ENCODE measurements around the gene AFAP1.

- TF ChIP-seq ZNF121 (CRISPR knock-in tag; IDR thresholded peaks at IDR 0.05) (no peak), ZNF423 (CRISPR knock-in tag; IDR thresholded peaks at IDR 0.05) (no peak), CBFB (CRISPR knock-in tag; IDR thresholded peaks at IDR 0.05; ENCODE audit: low read depth) (no peak), ZBTB43 (CRISPR knock-in tag; IDR thresholded peaks at IDR 0.05) (no peak), CTCF (IDR thresholded peaks at IDR 0.05) (no peak), E2F1 (CRISPR knock-in tag; IDR thresholded peaks at IDR 0.05) (no peak), NR3C1 (CRISPR knock-in tag; conservative IDR thresholded peaks at IDR 0.05; ENCODE audit: low read depth) (no peak), IRF1 (CRISPR knock-in tag; IDR thresholded peaks at IDR 0.05) (no peak), ZNF671 (CRISPR knock-in tag; IDR thresholded peaks at IDR 0.05) (no peak), ZSCAN18 (CRISPR knock-in tag; IDR thresholded peaks at IDR 0.05) (no peak), CREB1 (CRISPR knock-in tag; IDR thresholded peaks at IDR 0.05) (no peak)
These were observed 131.5 kb downstream of the AFAP1 start for GRCh38 chr4:7808181-7808580.
